SJCRH30 (cell line): Measurements from ENCODE around the gene ASPN. TPM values are rescaled to one million over a fixed set of nuclear protein-coding genes. Genes with fewer than 3 reads are reported as not detected.

Experiments used
- DNase-seq, 2 experiments: peaks; one replicate each; pipeline ENCODE4 v3.0.0-alpha.2; 2015 to 2020
- H3K27ac ChIP-seq: fragments of 250-450 bp; sonication (Bioruptor Pico); 2 replicates; pipeline ENCODE4 v1.5.1; 2020; ENCODE audit warnings: mild to moderate bottlenecking, moderate library complexity
- H3K27me3 ChIP-seq: fragments of 250-450 bp; sonication (Bioruptor Pico); 2 replicates; pipeline ENCODE4 v1.5.1; 2020; ENCODE audit warnings: mild to moderate bottlenecking, moderate library complexity
- H3K36me3 ChIP-seq: fragments of 250-450 bp; sonication (Bioruptor Pico); 2 replicates; pipeline ENCODE4 v1.5.1; 2020; ENCODE audit warnings: mild to moderate bottlenecking, moderate library complexity
- H3K4me1 ChIP-seq: fragments of 250-450 bp; sonication (Bioruptor Pico); 2 replicates; pipeline ENCODE4 v1.5.1; 2020; ENCODE audit warnings: mild to moderate bottlenecking, moderate library complexity
- H3K4me3 ChIP-seq: fragments of 250-450 bp; sonication (Bioruptor Pico); 2 replicates; pipeline ENCODE4 v1.5.1; 2020; ENCODE audit warnings: mild to moderate bottlenecking, moderate library complexity
- H3K9me3 ChIP-seq: fragments of 250-450 bp; sonication (Bioruptor Pico); replicated peaks from 2 replicates; pipeline ENCODE4 v1.5.1; 2020; ENCODE audit warnings: mild to moderate bottlenecking, moderate library complexity
- total RNA-seq: library from RNA; depleted of rRNA; stranded (reverse); fragments of >200 nt; shearing (Covaris generic); gene quantifications from 2 replicates; pipeline ENCODE4 v1.2.3, GENCODE V29; 2014

The ASPN gene
- total RNA-seq, 1 experiment from 2014 or later, result 0.06 TPM

DNA sequence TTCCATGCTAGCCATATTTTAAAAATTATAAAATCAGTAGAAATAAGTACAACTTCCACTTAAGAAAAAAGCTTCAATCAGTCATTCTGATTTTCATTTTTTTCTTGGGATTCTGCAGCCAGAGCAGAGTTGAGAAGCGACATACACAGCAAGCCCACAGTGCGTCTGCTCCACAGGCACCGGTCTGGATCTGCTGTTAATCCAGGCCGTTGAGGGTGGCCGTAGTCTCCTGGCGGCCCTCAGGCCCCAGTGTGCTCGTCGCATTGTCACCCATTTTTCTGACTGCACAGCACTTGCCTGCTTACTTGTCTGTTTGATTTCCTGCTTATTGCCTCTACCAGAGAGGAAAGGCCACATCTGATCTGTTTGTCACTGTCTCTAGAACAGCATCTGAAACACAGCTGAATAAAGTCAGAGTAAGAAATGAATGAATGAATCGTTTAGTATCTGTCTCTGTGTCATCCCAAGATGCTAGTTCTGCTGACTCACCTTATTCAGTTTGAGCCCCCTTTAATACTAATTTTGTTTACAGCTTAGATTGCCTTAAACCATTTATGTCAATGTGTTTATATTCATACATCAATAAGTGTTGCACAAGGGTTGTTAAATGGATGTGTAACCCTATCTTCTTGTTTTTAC, 11.6 kb upstream of the ASPN start:
- Histone ChIP-seq H3K27ac (no peak overlapping the region), H3K27me3 (no peaks in the 10 kb centered on the region), H3K4me3 (no peak overlapping the region), H3K9me3 (no peaks in the 10 kb centered on the region), H3K4me1 (no peaks in the 10 kb centered on the region), H3K36me3 (no peaks in the 10 kb centered on the region)
- DNase-seq, result no peak

DNA sequence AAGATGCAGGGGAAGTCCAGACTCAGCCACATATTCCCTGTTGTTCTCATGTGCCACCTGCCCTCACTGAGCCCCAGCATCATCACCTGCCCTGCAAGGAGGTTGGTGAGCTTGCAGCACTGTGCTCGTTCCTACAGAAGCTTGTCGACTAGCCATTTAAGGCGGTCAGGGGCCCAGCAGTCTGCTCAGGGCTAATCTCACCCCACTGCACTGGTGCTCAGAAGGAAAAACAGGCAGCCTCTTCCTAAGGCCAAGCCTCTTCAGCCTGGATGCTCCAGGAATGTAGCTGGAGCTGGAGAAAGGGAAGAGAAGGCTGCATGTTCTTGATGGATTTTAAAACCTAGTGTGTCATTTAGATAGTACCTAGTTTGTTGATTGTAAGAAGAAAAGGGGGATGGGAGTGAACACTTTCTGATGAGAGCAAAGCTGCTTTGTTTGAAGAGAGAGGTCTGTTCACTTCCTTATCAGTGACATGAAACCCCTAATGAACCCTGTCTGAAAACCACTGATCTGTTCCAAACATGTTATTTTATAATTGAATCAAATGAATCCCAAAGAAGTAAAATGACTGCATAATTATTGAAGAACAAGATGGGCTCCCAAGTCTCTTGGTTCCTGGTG, 10.6 kb upstream of the ASPN start:
- no peak overlapping the region for H3K4me3 ChIP-seq
- H3K36me3 ChIP-seq, result no peaks in the 10 kb centered on the region
- no peaks in the 10 kb centered on the region for H3K4me1 ChIP-seq
- no peaks in the 10 kb centered on the region for H3K27me3 ChIP-seq
- DNase-seq, result no peak
- H3K9me3 ChIP-seq, result no peaks in the 10 kb centered on the region
- no peak overlapping the region for H3K27ac ChIP-seq

GRCh38 chr9:92488681-92489550, 6.6 kb upstream of the ASPN start:
- no peak overlapping the region for H3K4me3 ChIP-seq
- DNase-seq, result no peak
- H3K9me3 ChIP-seq, result no peaks in the 10 kb centered on the region
- H3K27me3 ChIP-seq, result no peaks in the 10 kb centered on the region
- no peaks in the 10 kb centered on the region for H3K36me3 ChIP-seq
- H3K27ac ChIP-seq, result no peak overlapping the region
- no peaks in the 10 kb centered on the region for H3K4me1 ChIP-seq

- no peak overlapping the region for H3K4me3 ChIP-seq
- H3K27me3 ChIP-seq, result no peaks in the 10 kb centered on the region
- no peaks in the 10 kb centered on the region for H3K4me1 ChIP-seq
- H3K9me3 ChIP-seq, result no peaks in the 10 kb centered on the region
- no peaks in the 10 kb centered on the region for H3K36me3 ChIP-seq
- H3K27ac ChIP-seq, result no peak overlapping the region
- no peak for DNase-seq
Observed at GRCh38 chr9:92486371-92486770, 4.1 kb upstream of the ASPN start.

DNA sequence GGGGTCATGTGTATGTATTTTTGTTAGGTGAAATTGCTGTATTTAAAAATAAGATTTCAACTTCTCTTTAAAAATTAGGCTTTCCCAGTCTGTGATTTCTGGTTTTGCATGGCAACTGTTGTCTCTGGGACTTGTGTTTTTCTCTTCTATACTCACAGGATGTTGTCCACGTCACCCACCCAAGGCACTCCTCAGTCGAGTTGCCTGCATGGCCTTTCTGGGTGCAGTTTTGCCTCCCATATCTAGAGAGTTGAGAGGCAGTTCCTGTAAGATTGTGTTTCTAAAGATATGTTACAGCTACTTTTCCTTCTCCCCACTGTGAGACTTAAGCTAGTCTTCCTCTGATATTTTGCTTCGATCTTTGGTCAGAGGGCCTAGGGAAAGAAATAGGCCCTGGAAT, 2.3 kb upstream of the ASPN start:
- no peak overlapping the region for H3K27ac ChIP-seq

DNA sequence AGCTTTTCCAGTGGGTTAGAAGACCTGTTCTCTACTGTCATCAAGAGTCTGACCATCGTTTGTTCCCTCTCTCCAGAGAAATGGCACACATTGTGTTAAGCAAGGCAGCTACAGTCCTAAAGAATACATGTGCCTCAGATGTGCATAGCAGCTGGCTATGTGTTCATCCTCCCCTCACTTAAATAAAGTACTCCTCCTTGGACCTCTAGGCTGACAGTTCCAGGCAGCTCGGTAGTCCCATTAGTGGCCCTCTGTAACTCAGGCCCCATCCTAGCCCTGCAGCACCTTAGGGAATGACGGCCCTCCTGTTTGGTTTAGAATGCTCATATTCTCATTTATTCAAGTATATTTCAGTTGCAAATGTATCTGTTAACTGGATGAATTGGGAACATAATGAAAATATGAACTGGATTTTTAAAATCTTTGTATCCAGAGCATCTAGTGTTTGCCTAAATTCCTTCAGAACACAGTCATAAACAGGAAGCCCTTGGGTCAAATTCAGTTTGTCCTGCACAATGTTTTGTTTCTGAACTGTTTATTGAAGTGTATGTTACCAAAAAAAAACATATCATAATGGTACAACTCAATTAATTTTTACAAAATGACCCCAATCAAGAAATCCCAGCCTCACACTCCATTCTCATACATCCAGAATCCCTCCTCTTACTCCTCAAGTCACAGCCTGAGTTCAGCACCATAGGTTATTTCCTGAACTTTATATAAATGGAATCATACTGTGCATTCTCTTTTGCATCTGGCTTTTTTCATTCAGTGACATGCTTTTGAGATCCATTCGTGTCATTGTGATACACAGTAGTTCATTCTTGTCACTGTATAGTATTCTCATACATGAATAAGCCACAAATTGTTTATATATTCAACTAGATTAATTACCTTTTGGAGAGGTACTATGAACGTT, 1.6 kb upstream of the ASPN start:
- H3K27me3 ChIP-seq, result no peaks in the 10 kb centered on the region
- H3K36me3 ChIP-seq, result no peaks in the 10 kb centered on the region
- H3K9me3 ChIP-seq, result no peaks in the 10 kb centered on the region
- H3K4me3 ChIP-seq, result no peak overlapping the region
- no peaks in the 10 kb centered on the region for H3K4me1 ChIP-seq
- no peak for DNase-seq
- H3K27ac ChIP-seq, result no peak overlapping the region

More for the DNA sequence above, 2.3 kb upstream of the ASPN start:
- Histone ChIP-seq H3K4me1 (no peaks in the 10 kb centered on the region), H3K27me3 (no peaks in the 10 kb centered on the region), H3K9me3 (no peaks in the 10 kb centered on the region), H3K4me3 (no peak overlapping the region), H3K36me3 (no peaks in the 10 kb centered on the region)
- no peak for DNase-seq

DNA sequence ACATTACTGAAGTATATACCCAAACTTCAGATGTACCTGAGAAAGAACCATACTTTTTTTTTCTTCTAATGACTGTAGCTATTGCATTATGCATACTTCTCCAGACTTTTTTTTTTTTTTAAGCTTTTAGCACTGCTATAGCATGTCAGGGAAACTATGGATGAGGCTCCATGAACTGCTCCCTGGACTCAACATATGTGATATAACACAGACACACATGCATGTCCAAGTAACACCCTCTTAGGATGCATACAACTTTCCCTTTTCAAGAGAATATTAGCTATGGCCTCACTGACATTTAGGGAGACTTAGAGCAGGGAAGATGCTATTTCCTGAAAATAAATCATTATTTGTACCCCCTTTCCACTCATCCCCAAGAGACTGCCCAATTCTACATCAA, 499 bp upstream of the ASPN start:
- no peaks in the 10 kb centered on the region for H3K27me3 ChIP-seq
- H3K9me3 ChIP-seq, result no peaks in the 10 kb centered on the region
- no peak overlapping the region for H3K4me3 ChIP-seq
- no peak overlapping the region for H3K27ac ChIP-seq
- DNase-seq, result no peak
- H3K4me1 ChIP-seq, result no peaks in the 10 kb centered on the region
- no peaks in the 10 kb centered on the region for H3K36me3 ChIP-seq

DNA sequence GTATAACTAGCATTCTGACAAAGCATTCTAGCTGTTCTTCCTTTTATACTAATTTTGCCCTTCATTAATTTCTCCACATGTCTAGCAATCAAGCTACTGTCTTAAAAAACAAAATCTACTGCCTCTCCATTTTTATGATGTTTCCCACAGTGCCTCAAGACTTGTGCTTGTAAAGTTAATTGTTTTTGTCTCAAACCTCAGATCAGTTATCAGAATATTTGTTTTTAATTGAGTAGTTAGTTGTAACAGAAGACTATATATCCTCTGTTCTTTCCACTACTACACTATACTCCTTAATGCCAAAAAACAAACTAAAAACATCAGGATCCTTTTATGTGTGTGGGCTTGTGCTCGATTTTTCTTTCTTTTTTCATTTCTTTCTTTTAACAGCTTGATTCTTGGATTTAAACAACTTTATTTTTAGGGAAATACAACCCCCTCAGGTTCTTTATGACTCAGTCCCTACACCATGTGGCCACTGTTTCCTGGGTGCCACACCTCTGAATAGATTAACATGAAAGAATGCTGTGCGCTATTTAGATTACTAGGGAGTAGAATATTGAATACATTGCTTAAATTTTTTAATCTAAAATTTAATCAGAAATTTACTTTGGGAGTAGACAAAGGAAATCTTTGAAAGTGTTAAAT, 1.2 kb downstream of the ASPN start:
- Histone ChIP-seq H3K9me3 (no peaks in the 10 kb centered on the region), H3K4me3 (no peak overlapping the region), H3K4me1 (no peaks in the 10 kb centered on the region), H3K36me3 (no peaks in the 10 kb centered on the region), H3K27me3 (no peaks in the 10 kb centered on the region), H3K27ac (no peak overlapping the region)
- no peak for DNase-seq

DNA sequence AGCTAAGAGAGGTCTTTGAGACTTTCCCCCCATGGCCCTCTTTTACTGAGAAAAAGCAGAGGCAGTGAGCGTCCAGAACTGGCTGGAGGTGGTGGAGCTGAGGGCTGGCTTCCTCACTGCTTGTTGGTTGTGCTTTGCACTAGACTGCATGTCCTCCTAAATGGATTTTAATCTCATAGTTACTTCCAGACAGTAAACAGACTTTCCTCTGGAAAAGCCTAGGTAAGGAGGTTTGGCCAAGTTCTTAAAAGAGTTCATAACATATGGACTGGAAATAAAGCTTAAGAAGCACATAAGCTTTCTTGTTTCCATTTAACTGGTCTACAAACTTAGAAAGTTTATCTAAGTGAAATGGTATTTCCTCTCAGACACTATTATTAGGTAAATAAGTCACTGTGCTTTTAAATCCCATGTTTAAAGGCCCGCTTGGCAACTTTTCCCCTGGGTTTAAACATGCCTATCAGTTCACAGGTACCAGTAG, 2.0 kb downstream of the ASPN start:
- H3K27ac ChIP-seq, result no peak overlapping the region
- no peak overlapping the region for H3K4me3 ChIP-seq
- H3K27me3 ChIP-seq, result no peaks in the 10 kb centered on the region
- no peaks in the 10 kb centered on the region for H3K36me3 ChIP-seq
- DNase-seq, result no peak
- H3K4me1 ChIP-seq, result no peaks in the 10 kb centered on the region
- no peaks in the 10 kb centered on the region for H3K9me3 ChIP-seq

DNA sequence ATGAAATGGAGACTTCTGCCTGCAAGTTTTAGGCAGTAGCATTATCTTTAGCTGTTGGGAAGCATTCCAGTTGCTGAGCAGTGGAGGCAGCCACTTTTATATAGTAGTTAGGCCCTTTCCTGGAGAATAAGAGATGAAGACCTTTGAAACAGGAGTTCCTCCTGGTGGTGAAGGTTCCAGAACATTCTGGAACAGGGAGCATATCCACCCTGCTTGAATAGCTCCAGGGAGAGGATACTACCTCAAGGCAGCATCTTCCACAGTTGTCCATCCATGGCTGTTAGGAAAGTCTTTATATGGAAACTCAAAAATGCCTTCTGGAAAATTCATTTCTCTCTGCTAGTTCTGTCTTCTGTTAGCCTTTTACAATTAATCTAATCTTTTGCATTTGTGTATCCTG, 3.0 kb downstream of the ASPN start:
- no peak overlapping the region for H3K4me3 ChIP-seq
- no peak overlapping the region for H3K27ac ChIP-seq
- no peaks in the 10 kb centered on the region for H3K9me3 ChIP-seq
- no peaks in the 10 kb centered on the region for H3K4me1 ChIP-seq
- no peaks in the 10 kb centered on the region for H3K36me3 ChIP-seq
- H3K27me3 ChIP-seq, result no peaks in the 10 kb centered on the region
- no peak for DNase-seq

- Histone ChIP-seq H3K4me3 (no peak overlapping the region), H3K4me1 (no peaks in the 10 kb centered on the region), H3K27me3 (no peaks in the 10 kb centered on the region), H3K36me3 (no peaks in the 10 kb centered on the region), H3K27ac (no peak overlapping the region), H3K9me3 (no peaks in the 10 kb centered on the region)
- no peak for DNase-seq
Observed at GRCh38 chr9:92478783-92479182, 3.5 kb downstream of the ASPN start.

DNA sequence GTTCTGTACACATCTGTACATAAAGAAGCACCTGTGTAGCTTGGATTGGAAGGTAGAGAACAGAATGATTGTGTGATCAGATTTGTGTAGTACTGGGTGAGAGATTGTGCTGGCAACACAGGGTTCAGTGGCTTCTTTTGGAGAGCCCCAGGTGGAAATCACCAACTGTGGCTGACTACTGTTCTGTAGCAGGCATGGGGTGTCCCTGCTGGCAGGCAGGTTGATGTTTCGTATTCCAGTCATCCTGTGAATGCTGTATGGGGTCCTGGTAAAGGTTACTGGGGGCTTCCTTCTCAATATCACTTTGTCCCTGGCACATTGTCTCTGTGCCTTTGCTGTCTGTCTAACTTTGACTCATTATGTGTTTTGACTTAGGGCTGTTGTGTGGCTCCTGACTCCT, 5.3 kb downstream of the ASPN start:
- no peak overlapping the region for H3K27ac ChIP-seq
- H3K4me3 ChIP-seq, result no peak overlapping the region
- no peaks in the 10 kb centered on the region for H3K36me3 ChIP-seq
- H3K27me3 ChIP-seq, result no peaks in the 10 kb centered on the region
- H3K4me1 ChIP-seq, result no peaks in the 10 kb centered on the region
- no peak for DNase-seq
- no peaks in the 10 kb centered on the region for H3K9me3 ChIP-seq

DNA sequence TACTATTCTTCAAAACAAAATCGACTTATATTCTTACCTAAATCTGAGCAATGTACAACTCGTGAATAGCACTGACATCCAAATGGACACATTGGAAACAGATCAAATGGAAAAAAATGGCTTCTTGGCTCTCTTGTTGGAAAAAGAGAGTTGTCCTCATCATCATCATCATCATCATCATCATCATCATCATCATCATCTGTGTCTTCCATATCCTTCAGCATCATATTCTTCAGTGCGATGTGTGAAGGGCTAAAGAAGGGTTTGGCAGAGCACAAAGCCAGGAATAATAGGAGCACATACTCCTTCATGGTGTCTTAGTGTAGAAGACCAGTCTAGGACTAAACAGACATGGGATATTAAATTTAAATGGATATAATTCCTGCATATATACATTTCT, 7.7 kb downstream of the ASPN start:
- no peak overlapping the region for H3K4me3 ChIP-seq
- no peak for DNase-seq
- H3K27me3 ChIP-seq, result no peaks in the 10 kb centered on the region
- no peaks in the 10 kb centered on the region for H3K4me1 ChIP-seq
- no peaks in the 10 kb centered on the region for H3K36me3 ChIP-seq
- H3K27ac ChIP-seq, result no peak overlapping the region
- H3K9me3 ChIP-seq, result no peaks in the 10 kb centered on the region

DNA sequence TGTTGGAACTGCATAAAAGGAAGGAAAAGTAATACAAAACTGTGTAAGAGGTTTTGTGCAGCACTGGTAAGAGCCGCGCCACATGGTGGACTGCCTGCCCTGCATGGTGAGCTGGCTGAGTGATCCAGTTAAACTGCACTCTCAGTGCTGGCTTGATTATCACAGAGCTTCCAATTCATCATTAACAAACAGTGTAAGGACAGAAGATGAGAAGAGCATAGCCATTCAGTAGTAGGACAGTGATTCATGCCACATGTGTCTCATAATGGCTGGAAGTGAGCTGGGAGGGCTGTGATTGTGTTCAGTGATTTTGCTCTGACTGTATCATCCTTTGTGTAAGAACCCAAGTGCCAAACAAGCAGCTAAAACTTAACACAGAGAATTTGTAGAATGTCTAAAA, 14.1 kb downstream of the ASPN start:
- Histone ChIP-seq H3K9me3 (no peaks in the 10 kb centered on the region), H3K4me3 (no peak overlapping the region), H3K27me3 (no peaks in the 10 kb centered on the region), H3K4me1 (no peaks in the 10 kb centered on the region), H3K27ac (no peak overlapping the region), H3K36me3 (no peaks in the 10 kb centered on the region)
- DNase-seq, result no peak
